Pancreas (tissue), 10 donors: ENCODE data around the gene ZNF3. TPM values are rescaled to one million over a fixed set of nuclear protein-coding genes. Genes with fewer than 3 reads are reported as not detected.

ENCODE experiments used
- ATAC-seq, 4 donors: fragments of 200-7000 bp; cut with Tn5 transposase; one replicate each; pipeline versions ENCODE4 v1.8.0 to v1.9.1; 2020; ENCODE audit warnings: mild to moderate bottlenecking in 4 of 4, moderate library complexity in 4 of 4
- DNase-seq, 6 donors: peaks; one replicate each; pipeline ENCODE4 v3.0.0-alpha.2; 2020
- FAIRE-seq: peaks from 2 replicates; lab custom pipeline; 2012; peaks lifted over from hg19 to GRCh38; lab: Jason Lieb, UNC
- H3K27ac ChIP-seq, 4 donors: fragments of 200-600 bp; sonication (generic); 1 replicate in 3 of 4; 2 replicates in 1 of 4; pipeline versions ENCODE4 v1.5.0 to v1.8.0; 2020
- H3K27me3 ChIP-seq, 4 donors: fragments of 200-600 bp; one replicate each; pipeline ENCODE4 v1.8.0; 2021
- H3K36me3 ChIP-seq, 3 donors: fragments of 200-600 bp; sonication (generic) in 1 of 3; one replicate each; pipeline versions ENCODE4 v1.5.0 to v1.8.0; 2020 to 2021
- H3K4me1 ChIP-seq, 3 donors: fragments of 200-600 bp; one replicate each; pipeline ENCODE4 v1.8.0; 2021
- H3K4me3 ChIP-seq, 4 donors: fragments of 200-600 bp; sonication (generic) in 2 of 4; one replicate each; pipeline versions ENCODE4 v1.5.0 to v1.8.0; 2020 to 2021
- H3K9me3 ChIP-seq, 4 donors: fragments of 200-600 bp; one replicate each; pipeline ENCODE4 v1.8.0; 2021
- CTCF ChIP-seq, 4 donors: fragments of 200-600 bp; sonication (generic) in 3 of 4; IDR thresholded peaks; one replicate each; pipeline versions ENCODE4 v1.5.0 to v1.8.0; 2021; ENCODE audit warnings: antibody characterized with exemption in 4 of 4
- WGBS, 2 donors: extraction: QIAGEN DNeasy Blood & Tissue Kit; methylation state at CpG; one replicate each; pipeline ENCODE4 v1.1.7; 2013; 5-methylcytosine and 5-hydroxymethylcytosine counted together
- intact Hi-C, 3 donors: fragments of 100-400 bp; cut with DNase I; formaldehyde crosslinking; loops; one replicate each; pipeline versions ENCODE4 v1.11.1 to v1.14.2; 2022
- polyA plus RNA-seq, 2 donors: library from polyadenylated mRNA; stranded (reverse); fragments of 200-250 nt; gene quantifications; one replicate each; pipeline ENCODE4 v1.2.3, GENCODE V29; 2013
- total RNA-seq, 6 donors: library from RNA; stranded (reverse); fragmentation: NEBNext Ultra II Directional in 4 of 6; extraction: Animal tissue kit (Norgen Biotek cat#: 25700) in 4 of 6; gene quantifications; one replicate each; pipeline versions ENCODE4 v1.2.1 to v1.2.4, GENCODE V29; 2021 to 2023
- donor health status: healthy with polysubstance abuse.
- donor health status: DM: no; HTN: no; CAD: no; lungs with moderate emphysema.
- donor health status: DM: no; HTN: no; CAD: no.
- donor health status: control.
- donor health status: control.
- donor health status: Bipolar disorder and iron deficiency.
- donor health status: DM: yes; HTN: yes; CAD: no.
- donor health status: DM: no; HTN: no; CAD: no.
- donor health status: DM: no; HTN: no; CAD: no.
- donor health status: DM: yes; HTN: yes; CAD: no.

The ZNF3 gene
- total and polyA plus RNA-seq, 8 donors, result 9.6 to 21.2 (median 15.3) TPM

- TF ChIP-seq CTCF (IDR thresholded peaks at IDR 0.05), result no peak
- WGBS, 2 donors, result 50 to 61% methylated on average over 3 of the region's 3 CpGs
- intact Hi-C loops, result no loop called here
- no peaks in the 10 kb centered on the region for H3K9me3 ChIP-seq
- no peaks in the 10 kb centered on the region for H3K36me3 ChIP-seq
- ATAC-seq (no peak), FAIRE-seq (no peak), DNase-seq (no peak)
- H3K27ac ChIP-seq, result no peak overlapping the region
- H3K4me1 ChIP-seq, result peaks cover 7 to 8% (median 7%) of the 10 kb centered on the region in 3 donors
- H3K27me3 ChIP-seq, result no peaks in the 10 kb centered on the region
- no peak overlapping the region for H3K4me3 ChIP-seq
These were observed 4.0 kb upstream of the ZNF3 start for GRCh38 chr7:100085515-100085914.

DNA sequence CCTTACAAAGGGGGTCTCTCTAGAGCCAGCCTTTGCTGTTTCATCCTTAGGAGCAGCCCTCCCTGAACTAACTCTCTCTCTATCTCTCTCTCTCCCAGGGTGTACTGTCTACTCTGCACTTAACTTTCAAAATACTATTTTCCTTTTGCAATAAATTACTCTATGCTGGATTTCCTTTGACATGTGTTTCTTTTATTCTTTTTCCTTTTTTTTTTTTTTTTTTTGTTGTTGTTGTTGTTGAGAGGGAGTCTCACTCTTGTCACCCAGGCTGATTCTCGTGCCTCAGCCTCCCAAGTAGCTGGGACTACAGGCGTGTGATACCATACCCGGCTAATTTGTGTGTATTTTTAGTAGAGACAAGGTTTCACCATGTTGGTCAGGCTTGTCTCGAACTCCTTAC, 1.5 kb upstream of the ZNF3 start:
- FAIRE-seq, result no peak
- Histone ChIP-seq H3K27ac (peak overlapping the region in 2 of 4 donors; percentile 82 to 86), H3K27me3 (no peaks in the 10 kb centered on the region), H3K9me3 (no peaks in the 10 kb centered on the region), H3K4me1 (peaks cover 2 to 16% (median 15%) of the 10 kb centered on the region in 3 donors), H3K36me3 (no peaks in the 10 kb centered on the region), H3K4me3 (no peak overlapping the region)
- intact Hi-C loops, result no loop called here
- DNase-seq, result no peak
- no peak for ATAC-seq
- TF ChIP-seq CTCF (IDR thresholded peaks at IDR 0.05), result no peak
- WGBS, 2 donors, result 55 to 65% methylated on average over 4 of the region's 4 CpGs

DNA sequence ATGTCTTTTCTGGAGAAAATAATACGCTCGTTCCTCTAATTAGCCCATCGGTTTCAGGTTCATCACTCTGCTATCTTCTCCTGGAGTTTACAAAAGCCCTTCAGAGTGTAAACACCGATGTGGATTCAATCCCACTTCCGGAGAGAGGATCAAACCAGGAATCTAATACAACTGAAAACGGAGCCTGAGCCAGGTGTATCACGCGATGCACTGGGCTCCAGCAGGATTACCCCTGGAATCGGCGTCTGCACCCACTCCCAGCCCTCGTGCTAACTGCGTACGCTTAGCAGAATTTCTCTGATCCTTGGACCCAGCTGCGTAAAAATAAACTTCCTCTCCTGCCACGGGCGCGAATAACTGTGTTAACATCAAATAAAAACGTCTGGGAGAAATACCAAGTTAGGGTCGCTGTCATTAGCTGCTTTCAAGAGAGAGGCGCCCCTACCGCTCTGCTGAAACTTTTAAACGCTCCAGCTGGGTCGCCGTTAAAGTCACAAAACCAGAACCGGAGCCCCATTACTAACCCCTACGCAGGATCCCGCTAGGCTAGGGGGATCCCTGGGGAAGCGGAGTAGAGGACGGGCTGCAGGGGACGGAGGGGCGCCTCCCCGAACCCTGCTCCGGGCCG, 502 bp downstream of the ZNF3 start:
- FAIRE-seq, result no peak
- H3K9me3 ChIP-seq, result no peaks in the 10 kb centered on the region
- peaks cover 0 to 13% (median 11%) of the 10 kb centered on the region in 3 donors for H3K36me3 ChIP-seq
- H3K4me1 ChIP-seq, result peaks cover 0 to 16% (median 15%) of the 10 kb centered on the region in 3 donors
- 1% methylated on average over 34 of the region's 34 CpGs for WGBS, 2 donors
- no peak for TF ChIP-seq CTCF (IDR thresholded peaks at IDR 0.05)
- no peaks in the 10 kb centered on the region for H3K27me3 ChIP-seq
- peak overlapping the region; percentile 55 to 90 (median 63) for H3K27ac ChIP-seq
- ATAC-seq, result peak in 2 of 4 donors; percentile 5 to 14
- intact Hi-C loops, result no loop called here
- peak overlapping the region; percentile 74 to 95 (median 86) for H3K4me3 ChIP-seq
- no peak for DNase-seq

- H3K4me1 ChIP-seq, result peaks cover 0 to 16% (median 15%) of the 10 kb centered on the region in 3 donors
- no peak overlapping the region for H3K27ac ChIP-seq
- intact Hi-C loops, result no loop called here
- WGBS, 2 donors, result 52 to 63% methylated on average over 7 of the region's 7 CpGs
- DNase-seq (no peak), FAIRE-seq (no peak), ATAC-seq (no peak)
- no peaks in the 10 kb centered on the region for H3K27me3 ChIP-seq
- TF ChIP-seq CTCF (IDR thresholded peaks at IDR 0.05), result no peak
- H3K36me3 ChIP-seq, result peaks cover 3 to 32% (median 26%) of the 10 kb centered on the region in 3 donors
- H3K9me3 ChIP-seq, result no peaks in the 10 kb centered on the region
- no peak overlapping the region for H3K4me3 ChIP-seq
These were observed 2.4 kb downstream of the ZNF3 start for GRCh38 chr7:100079024-100079560.

- Histone ChIP-seq H3K27me3 (no peaks in the 10 kb centered on the region), H3K36me3 (peaks cover 4 to 51% (median 42%) of the 10 kb centered on the region in 3 donors), H3K4me1 (peaks cover 0 to 15% (median 13%) of the 10 kb centered on the region in 3 donors), H3K9me3 (no peaks in the 10 kb centered on the region), H3K4me3 (no peak overlapping the region), H3K27ac (no peak overlapping the region)
- 91 to 92% methylated on average over 4 of the region's 4 CpGs for WGBS, 2 donors
- ATAC-seq (no peak), FAIRE-seq (no peak), DNase-seq (no peak)
- intact Hi-C loops, result no loop called here
- no peak for TF ChIP-seq CTCF (IDR thresholded peaks at IDR 0.05)
These were observed 4.3 kb downstream of the ZNF3 start for GRCh38 chr7:100077205-100077604.
